PC-9 (cell line): ENCODE results near the gene IL17REL.

Experiments
- EZH2 ChIP-seq: fragments of 200-600 bp; sonication (generic); IDR thresholded peaks from 2 replicates; pipeline ENCODE4 v1.8.0; 2017; ENCODE audit warnings: antibody characterized with exemption, low read depth
- TF ChIP-seq, protein P1 (sequence below): fragments of 200-600 bp; sonication (generic); conservative IDR thresholded peaks from 2 replicates; pipeline ENCODE4 v1.6.1; 2017; ENCODE audit warnings: mixed run types, antibody characterized with exemption, mild to moderate bottlenecking, moderate library complexity

DNA sequence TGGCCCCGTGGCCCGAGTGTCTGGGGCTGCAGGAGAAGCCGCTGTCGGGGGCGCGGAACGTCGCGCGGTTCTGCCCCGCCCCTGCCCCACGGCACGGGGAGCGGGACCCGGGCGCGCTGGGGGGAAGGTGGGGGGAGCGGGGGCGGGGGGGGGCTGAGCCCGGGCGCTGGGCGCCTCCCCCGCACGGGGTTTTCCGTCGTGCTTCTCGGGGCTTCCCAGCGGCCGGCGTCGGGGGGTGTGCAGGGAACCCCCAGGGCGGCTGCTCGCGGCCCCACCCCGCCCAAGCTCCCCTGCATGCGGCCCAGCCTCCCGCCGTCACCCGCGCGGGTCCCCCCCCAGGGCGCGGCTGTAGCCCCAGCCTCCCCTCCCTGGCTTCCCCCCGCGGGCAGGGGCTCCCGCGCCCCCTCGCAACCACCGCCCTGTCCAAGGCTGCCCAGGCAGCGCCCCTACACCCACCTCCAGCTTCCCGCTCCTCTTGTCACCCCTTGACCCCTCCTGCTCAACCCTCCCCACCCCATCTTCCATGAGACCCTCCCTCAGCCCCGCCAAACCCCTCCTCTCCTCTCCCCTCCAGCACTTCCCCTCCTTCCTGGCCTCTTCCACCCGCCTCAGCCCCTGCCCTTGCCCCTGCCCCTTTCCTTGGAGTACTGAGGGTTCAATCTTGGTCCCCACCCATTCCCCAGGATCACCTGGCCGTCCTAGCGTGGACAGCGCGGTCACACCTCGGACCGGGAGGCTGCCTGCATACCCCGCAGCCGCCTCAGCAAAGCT lies 1.7 kb downstream of the IL17REL start:
- TF ChIP-seq, protein P1, sequence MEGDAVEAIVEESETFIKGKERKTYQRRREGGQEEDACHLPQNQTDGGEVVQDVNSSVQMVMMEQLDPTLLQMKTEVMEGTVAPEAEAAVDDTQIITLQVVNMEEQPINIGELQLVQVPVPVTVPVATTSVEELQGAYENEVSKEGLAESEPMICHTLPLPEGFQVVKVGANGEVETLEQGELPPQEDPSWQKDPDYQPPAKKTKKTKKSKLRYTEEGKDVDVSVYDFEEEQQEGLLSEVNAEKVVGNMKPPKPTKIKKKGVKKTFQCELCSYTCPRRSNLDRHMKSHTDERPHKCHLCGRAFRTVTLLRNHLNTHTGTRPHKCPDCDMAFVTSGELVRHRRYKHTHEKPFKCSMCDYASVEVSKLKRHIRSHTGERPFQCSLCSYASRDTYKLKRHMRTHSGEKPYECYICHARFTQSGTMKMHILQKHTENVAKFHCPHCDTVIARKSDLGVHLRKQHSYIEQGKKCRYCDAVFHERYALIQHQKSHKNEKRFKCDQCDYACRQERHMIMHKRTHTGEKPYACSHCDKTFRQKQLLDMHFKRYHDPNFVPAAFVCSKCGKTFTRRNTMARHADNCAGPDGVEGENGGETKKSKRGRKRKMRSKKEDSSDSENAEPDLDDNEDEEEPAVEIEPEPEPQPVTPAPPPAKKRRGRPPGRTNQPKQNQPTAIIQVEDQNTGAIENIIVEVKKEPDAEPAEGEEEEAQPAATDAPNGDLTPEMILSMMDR = no peak
- TF ChIP-seq EZH2 = no peak
